ENCODE measurements around the gene SYNJ1.

DNA sequence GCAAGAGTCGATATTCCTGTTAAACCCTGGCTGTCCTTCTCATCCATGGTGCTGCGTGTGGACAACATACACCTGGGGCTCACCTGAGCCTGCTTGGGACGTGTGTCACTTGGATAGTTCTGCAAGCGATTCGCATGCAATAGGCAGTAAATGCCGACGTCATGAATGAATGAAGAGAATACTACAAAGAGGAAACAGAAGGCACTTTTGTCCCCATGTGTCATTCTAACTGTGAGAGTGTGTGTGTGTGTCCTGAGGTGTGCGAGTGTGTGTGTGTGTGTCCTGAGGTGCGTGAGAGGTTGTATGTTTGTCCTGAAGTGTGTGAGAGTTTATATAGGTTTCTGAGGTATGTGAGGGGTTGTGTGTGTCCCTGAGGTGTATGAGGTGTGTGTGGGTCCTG, 141.8 kb downstream of the SYNJ1 start:
- TF ChIP-seq, protein P1, sequence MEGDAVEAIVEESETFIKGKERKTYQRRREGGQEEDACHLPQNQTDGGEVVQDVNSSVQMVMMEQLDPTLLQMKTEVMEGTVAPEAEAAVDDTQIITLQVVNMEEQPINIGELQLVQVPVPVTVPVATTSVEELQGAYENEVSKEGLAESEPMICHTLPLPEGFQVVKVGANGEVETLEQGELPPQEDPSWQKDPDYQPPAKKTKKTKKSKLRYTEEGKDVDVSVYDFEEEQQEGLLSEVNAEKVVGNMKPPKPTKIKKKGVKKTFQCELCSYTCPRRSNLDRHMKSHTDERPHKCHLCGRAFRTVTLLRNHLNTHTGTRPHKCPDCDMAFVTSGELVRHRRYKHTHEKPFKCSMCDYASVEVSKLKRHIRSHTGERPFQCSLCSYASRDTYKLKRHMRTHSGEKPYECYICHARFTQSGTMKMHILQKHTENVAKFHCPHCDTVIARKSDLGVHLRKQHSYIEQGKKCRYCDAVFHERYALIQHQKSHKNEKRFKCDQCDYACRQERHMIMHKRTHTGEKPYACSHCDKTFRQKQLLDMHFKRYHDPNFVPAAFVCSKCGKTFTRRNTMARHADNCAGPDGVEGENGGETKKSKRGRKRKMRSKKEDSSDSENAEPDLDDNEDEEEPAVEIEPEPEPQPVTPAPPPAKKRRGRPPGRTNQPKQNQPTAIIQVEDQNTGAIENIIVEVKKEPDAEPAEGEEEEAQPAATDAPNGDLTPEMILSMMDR (IDR thresholded peaks at IDR 0.05) = no peak
- TF ChIP-seq POLR2AphosphoS5 (IDR thresholded peaks at IDR 0.05; ENCODE audit: low read depth, low read length) (no peak), SIN3A (IDR thresholded peaks at IDR 0.05; ENCODE audit: borderline replicate concordance, insufficient read depth, low read depth, low read length) (no peak), TCF7L2 (IDR thresholded peaks at IDR 0.05; ENCODE audit: low read depth, low read length) (no peak)
- TF ChIP-seq, protein P2, sequence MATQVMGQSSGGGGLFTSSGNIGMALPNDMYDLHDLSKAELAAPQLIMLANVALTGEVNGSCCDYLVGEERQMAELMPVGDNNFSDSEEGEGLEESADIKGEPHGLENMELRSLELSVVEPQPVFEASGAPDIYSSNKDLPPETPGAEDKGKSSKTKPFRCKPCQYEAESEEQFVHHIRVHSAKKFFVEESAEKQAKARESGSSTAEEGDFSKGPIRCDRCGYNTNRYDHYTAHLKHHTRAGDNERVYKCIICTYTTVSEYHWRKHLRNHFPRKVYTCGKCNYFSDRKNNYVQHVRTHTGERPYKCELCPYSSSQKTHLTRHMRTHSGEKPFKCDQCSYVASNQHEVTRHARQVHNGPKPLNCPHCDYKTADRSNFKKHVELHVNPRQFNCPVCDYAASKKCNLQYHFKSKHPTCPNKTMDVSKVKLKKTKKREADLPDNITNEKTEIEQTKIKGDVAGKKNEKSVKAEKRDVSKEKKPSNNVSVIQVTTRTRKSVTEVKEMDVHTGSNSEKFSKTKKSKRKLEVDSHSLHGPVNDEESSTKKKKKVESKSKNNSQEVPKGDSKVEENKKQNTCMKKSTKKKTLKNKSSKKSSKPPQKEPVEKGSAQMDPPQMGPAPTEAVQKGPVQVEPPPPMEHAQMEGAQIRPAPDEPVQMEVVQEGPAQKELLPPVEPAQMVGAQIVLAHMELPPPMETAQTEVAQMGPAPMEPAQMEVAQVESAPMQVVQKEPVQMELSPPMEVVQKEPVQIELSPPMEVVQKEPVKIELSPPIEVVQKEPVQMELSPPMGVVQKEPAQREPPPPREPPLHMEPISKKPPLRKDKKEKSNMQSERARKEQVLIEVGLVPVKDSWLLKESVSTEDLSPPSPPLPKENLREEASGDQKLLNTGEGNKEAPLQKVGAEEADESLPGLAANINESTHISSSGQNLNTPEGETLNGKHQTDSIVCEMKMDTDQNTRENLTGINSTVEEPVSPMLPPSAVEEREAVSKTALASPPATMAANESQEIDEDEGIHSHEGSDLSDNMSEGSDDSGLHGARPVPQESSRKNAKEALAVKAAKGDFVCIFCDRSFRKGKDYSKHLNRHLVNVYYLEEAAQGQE (IDR thresholded peaks at IDR 0.05; ENCODE audit: insufficient read depth in 1 of 2, low read depth in 2 of 2, low read length in 1 of 2) = no peak
